HG03432 (cell line): Measurements from ENCODE around the gene ATP12A.

Experiments used
- ATAC-seq: cut with Tn5 transposase; IDR thresholded peaks from one replicate; pipeline ENCODE4 v1.9.1; 2021; ENCODE audit warnings: mild to moderate bottlenecking, moderate library complexity; ENCODE audit not compliant: unreplicated experiment

The ATP12A gene

DNA sequence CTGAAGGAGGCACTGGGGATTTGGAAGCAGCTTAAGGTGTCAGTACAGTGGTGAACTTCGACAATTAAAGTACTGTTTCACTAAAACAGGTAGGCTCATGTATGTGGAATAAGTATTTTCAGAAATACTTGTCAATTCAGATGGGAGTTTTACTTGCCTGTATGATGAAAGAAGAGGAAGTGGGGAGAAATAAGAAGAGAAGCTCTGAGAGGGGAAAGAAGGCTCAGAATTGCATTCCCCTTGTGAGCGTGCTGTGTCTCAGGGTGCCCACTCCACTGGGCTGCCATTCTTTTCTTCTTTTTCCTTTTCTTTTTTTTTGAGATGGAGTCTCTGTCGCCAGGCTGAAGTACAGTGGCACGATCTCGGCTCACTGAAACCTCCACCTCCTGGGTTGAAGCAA is 45.2 kb downstream of the ATP12A start:
- ATAC-seq: no peak

DNA sequence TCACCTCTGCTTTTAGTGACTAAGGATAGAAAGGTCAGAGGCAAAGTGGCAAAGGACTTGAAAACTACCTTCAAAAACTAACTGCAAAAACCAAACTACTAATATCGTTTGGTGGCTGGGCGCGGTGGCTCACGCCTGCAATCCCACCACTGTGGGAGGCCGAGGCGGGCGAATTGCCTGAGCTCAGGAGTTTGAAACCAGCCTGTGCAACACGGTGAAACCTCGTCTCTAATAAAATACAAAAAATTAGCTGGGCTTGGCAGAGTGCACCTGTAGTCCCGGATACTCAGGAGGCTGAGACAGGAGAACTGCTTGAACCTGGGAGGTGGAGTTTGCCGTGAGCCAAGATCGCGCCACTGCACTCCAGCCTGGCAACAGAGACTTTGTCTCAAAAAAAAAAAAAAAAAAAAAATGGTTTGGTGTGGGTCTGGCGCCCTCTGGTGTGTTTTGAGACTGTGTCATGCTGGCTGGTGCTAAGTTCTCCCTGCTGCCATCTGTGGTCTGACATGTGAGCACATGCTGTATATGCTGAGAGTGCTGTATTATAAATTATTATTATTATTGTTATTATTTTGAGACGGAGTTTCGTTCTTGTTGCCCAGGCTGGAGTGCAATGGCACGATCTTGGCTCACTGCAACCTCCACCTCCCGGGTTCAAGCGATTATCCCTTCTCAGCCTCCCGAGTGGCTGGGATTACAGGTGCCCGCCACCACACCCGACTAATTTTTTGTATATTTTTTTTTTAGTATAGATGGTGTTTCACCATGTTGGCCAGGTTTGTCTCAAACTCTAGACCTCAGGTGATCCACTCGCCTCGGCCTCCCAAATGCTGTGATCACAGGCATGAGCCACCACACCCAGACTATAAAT is 47.8 kb downstream of the ATP12A start:
- peak; percentile 79 for ATAC-seq

DNA sequence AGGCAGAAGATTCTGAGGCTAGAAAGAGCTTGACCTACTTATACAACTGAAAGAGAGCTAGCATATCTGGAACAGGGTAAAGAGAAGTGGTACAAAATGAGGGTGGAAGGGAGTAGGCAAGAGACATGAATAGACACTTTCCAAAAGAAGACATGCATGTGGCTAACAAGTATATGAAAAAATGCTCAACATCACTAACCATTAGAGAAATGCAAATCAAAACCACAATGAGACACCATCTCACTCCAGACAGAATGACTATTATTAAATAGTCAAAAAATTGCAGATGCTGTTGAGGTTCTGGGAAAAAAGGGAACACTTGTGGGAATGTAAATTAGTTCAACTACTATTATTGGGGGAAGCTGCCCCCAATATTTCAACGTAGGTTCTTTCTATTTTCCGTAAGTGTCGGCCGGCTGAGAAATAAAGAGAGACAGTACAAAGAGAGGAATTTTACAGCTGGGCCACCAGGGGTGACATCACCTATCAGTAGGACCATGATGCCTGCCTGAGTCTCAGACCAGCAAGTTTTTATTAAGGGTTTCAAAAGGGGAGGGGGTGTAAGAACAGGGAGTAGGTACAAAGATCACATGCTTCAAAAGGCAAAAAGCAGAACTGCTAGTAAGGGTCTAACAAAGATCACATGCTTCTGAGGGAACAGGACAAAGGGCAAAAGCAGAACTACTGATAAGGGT is 50.8 kb downstream of the ATP12A start:
- peak; percentile 82 for ATAC-seq

DNA sequence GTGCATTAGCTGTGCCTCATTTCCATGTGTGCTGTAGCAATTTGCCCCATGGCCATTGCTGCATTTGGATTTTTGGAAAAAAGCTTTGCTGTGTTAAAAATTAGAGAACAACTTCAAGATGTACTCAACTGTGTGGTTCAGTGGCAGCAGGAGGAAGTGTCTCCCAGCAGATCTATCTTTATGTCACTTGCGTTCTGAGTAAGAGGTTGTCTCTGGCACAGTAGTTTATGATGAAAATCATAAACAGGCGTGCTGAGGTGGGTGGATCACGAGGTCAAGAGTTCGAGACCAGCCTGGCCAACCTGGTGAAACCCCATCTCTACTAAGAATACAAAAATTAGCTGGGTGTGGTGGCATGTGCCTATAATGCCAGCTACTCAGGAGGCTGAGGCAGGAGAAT is 54.7 kb downstream of the ATP12A start:
- no peak for ATAC-seq

DNA sequence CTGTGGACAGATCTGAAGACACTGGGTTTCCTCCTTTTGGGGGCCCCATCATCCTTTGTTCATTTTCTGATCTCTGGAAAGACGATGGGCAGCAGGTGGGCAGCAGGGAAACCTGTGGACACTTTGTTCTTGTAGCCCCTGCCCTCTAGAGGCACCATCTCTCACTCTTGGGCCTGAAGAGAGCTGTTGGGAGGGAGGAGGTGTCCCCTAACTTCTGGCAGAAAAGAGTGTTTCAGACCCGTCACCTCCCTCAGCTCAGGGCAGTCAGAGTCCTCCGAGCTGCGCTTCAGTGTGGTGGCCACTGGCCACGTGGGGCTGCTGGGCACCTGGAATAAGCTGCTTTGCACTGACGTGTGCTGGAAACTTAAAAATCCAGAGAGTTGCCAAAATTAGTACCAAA is 56.8 kb downstream of the ATP12A start:
- no peak for ATAC-seq

DNA sequence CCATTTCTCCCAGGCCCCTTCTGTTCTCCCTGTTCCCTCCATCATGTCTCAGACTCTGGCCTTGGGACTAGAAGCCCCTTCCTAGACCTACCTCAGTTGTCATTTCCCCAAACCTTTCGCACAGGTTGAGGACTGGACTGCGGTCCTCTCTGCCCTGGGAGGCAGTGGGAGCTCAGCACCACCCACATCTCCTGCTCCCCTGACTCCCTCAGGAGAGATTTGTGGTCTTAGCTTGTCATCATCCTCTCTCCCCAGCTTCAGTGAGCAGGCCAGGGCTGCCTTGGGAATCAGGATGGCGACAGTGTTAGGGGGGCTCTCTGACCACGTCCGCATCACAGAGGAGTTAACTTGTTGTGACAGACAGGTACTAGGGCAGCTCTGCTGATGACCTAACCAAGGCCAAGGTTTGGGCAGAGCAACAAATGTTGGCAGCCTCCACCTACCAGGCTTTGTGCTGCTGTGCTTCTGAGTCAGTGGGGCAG is 58.2 kb downstream of the ATP12A start:
- no peak for ATAC-seq

DNA sequence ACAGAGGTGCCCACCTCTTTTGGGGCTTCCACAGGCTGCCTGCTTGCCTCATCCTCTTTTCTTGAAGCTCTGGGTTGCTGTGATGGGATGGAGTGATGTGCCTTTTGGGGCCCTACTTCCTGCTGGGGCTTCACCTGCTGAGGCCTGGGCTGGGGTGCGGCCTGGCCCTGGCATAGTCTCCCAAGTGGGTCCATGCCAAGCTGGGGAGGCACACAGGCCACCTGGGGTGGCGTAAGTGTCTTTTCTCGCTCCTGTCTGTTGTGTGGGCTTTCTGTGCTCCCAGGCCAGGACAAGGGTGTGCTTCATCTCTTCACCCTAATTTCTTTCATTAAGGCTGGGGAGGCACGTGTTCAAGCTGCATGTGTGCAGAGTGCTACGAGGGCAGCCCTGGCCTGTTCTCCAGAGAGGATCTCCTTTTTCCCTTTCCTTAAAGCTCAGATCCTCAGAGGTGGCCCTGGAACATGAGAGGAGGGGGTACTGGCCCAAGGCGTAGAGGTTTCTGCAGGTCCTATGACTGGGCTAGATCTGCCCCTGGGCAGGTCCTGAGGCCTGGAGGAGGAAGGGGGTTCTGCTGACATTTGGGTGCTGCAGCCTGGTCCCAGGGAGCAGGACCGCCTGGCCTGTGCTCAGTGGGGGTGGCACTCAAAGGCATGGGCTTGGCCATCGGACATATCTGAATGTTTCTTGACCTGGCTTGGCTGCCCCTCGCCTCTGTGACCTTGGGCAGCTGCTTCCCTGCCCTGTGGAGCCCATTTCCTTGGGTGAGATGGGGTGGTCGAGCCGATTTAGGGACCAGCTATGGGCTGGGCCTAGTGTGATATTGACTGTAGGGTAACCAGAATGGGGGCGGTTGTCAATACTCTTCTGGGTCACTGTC is 60.0 kb downstream of the ATP12A start:
- no peak for ATAC-seq

DNA sequence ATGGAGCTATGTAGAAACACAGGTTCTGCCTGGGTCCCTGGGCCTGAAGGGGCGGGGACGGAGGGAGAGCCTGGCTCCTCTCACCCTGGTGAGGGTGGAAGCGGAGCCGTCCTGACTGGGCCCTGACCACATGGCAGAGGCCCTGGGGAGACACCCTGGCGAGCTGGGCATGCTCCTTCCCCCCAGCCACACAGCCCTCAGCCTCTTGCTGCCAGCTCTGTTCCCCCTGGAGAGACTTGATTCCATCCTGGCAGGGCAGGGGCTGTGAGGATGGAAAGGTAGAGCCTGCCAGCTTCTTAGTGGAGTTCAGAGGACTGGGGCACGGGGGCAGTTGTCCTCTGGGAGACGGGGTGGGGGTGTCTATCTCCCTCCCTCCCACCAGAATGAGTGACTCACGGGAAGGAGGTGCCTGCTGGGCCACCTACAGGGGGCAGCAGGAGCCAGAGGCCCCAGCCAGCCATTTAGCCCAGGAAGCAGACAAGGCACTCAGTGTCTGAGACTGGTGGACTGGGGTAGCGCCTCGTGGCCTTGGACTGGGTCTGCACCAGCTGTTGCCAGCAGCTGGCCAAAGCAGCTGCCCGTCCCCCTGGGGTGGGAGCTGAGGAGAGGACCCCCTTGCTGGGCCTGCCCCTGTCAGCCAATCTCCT is 60.9 kb downstream of the ATP12A start:
- no peak for ATAC-seq

DNA sequence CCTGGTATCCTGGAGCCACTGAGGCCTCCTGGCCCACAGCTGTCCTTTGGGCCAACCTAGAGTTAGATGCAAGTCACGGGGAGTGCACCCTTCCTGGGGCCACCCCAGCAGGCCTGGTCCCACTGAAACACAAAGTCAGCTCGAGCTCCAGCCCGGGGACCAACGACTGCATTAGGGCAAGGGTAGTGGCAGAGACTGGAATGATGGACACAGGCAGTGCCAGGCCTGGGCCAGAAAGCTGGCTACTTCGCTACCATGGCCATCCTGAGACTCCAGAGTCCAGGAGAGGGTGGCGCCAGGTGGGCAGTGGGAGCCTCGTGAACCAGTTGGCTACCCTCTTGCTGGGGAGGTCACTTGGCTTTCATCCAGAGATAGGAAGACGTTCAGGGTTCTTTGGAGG is 61.6 kb downstream of the ATP12A start:
- ATAC-seq: no peak

DNA sequence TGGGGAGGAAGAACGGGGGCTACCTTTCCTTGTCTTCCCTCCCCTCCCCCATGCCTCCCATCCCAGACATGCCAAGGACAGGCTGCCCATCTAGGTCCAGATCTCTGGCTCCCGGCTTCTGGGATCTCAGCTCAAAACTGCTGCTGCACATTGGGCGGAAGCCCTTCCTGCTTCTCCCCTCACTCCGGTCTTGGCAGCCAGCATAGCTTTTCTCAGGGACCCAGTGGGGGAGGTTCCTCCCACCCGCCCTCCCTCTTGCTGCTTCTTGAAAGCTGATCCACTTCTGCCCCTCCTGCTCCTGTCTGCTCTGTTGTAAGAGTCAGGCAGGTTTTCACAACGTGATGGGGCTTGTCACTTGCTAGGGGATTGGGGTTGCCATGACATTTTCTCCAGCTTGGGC is 62.1 kb downstream of the ATP12A start:
- no peak for ATAC-seq

DNA sequence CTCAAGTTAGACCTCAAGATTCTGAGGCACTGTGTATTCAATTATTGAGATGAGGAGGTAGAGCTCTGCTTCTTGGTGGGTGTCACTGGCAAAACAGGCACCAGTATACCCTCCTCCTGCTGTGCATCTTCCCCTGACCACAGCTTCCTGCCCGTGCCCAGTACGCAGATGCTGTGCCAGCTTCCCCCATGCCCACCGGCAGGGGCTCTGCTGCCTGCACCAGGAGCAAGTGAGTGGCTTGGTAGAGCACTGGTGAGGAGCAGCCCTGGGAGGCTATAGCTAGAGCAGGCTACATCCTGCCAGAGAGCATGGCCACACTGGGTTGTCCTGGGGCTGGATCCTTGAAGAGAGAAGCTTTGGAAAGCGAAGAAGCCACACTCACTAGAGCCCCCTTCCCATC is 62.8 kb downstream of the ATP12A start:
- no peak for ATAC-seq

DNA sequence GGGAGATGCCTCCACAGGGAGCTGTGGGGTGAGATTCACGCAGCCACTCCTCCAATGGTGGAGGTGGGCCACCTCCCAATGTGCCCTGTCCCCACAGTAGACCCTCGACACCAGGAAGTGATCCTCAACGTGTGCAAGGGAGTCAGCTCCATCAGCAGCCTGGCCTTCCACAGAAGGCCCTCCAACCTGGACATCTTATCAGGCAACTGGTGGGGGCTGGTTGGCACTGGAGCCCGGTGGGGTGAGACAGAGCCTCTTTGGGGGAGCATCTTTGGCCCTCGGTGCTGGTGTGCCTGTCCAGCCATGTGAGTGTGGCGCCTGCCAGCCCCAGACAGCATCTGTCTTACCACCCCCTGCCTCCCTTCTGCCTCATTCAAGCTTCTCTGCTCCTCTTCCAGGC is 64.0 kb downstream of the ATP12A start:
- ATAC-seq: no peak

DNA sequence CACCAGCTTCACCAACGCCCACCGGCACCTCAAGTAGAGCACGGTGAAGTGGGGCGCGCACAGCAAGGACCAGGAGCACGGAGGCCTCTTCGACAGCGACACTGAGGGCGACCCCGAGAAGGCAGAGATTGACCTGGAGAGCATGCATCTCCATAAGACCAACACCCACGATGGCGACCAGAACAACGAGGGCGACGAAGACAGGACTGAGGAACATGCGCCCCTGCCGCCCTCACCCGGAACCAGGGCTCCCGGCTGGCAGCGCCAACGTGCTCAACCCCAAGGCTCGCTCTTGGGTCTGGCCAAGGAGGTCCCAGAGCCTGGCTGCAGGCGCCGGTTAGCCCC is 65.3 kb downstream of the ATP12A start:
- no peak for ATAC-seq

DNA sequence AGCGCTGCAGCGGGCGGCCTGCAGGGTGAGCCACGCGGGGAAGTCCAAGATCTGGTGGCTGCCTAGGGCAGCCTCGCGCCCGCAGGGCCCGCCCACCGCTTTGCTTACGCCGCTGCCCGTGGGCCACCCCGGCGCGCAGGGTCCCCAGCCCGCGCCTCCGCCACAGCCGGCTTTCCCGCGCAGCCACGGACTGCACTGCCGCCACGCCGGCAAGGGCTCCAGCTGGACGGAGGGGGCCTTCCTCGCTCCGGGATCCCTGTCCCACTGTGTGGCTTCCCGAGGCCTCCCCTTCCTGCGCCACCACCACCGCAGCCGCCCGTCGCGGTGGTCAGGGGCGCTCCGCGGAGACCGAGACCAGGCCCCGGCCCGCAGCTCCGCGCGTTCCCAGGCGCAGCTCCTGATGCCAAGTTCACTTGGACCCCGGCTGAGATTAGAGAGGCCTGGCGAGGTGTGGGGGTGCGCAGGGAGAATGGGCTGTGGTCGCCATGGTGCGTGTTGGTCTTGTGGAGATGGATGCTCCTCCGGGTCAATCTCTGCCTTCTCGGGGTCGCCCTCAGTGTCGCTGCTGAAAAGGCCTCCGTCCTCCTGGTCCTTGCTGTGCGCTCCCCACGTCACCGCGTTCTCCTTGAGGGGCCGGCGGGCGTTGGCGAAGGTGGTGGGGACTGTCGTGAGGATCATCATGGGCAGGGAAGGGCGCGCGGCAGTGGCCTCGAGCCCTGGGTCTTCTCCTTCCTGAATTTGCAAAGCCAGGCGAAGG is 65.8 kb downstream of the ATP12A start:
- no peak for ATAC-seq

DNA sequence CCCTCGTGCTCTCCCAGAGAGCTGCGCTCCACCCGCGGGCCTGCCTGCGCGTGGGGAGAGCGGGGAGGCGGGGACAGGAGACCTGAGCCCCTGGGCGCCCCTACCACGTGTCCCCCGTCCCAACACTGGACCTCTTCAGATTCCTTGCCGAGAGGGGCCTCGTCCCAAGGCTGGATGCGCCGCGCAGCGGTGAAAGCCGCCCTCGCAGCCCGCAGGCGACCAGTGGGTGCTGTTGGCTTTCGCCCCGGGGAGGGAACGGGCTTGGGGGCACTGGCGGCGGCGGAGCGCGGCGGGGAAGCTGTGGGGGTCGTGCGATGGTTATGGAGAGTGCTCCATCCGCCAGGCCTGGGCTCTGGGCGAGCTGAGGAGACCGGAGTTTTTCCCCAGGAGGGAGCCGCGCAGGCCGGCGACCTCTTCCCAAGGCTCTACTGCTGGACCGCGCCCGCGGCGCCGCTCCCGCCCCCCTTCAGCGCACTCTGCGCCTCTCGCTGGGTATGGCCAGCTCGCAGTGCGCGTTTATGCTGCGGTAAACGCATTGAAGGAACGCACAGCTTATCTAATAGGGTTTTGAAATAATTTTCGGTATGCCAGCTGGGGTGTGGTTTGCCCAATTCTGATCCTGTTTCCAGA is 66.5 kb downstream of the ATP12A start:
- ATAC-seq: no peak

DNA sequence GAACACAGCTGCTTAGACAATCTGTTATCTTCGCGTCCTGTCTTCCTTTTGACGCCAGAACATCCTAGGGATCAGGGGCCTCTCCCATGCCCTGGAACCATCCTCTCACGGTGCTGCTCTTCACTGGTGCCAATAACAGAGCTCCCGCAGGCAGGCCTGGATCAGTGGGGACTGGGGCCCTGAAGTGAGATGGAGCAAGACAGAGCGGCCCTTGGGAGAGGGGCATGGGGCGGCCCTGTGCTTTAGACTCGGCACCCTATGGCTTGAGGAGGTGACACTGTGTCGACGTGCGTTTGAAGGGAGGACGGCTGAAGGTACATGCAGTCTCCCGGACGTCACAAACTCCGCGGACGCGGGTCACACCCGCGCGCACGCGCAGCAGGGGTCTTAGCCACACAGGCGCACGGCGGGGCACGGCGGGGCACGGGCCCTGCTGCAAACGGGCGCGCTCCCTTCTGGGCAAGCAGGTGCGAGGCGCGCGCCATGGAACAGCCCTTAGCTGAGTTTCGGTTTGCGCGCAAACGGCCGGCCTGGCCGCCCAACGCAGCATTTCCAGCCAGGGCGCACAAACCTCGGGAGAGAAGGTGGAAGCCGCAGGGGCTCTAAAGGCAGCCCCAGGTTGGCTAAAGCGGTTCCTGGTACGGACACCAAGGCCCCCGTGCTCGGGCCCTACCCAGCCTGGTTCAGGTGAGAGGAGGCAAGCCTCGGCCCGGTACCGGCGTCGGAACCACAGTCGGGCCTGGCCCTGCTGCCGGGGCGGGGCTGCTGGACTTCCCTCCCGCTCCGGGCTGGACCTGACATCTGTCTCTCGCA is 67.2 kb downstream of the ATP12A start:
- no peak for ATAC-seq

DNA sequence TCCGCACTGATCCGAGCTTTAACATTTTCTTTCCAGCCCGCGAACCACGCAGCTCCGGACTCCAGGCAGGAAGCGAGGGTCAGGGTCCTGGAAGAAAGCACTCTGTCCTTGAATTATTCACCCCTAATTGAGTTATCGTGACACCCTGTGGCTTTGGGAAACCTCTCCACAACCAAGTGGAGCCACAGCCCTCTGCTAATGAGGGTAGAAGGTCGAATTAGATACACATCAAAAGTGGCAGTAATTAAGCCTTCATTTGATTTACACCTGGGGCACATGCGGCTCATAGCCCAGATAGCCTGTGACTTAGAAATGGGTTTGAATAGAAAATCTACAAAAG is 67.8 kb downstream of the ATP12A start:
- no peak for ATAC-seq

DNA sequence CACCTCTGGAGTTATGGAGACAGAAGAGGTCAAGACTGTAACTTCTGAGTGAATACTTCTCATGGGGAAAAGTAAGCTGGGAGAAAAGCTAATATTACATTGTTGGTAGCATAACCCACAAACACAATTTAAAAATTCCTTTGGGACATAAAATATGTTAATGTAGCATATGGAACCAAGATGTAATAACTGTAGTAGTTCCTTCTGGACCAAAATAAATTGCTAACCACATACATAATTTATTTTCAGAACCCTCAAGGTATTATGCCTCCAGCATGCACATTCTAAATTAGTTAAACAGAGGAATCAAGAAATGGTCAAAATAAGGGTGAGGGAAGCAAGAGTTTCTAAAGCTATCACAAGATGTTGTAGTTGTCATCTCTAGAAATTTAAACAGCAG is 79.0 kb downstream of the ATP12A start:
- ATAC-seq: no peak
